OCI-M2 (cell line): ENCODE results near the gene MUC20.

Source experiments
- DNase-seq: peaks from one replicate; lab custom pipeline; 2025; ENCODE audit not compliant: unreplicated experiment; lab: John Stamatoyannopoulos, UW

The MUC20 gene

DNA sequence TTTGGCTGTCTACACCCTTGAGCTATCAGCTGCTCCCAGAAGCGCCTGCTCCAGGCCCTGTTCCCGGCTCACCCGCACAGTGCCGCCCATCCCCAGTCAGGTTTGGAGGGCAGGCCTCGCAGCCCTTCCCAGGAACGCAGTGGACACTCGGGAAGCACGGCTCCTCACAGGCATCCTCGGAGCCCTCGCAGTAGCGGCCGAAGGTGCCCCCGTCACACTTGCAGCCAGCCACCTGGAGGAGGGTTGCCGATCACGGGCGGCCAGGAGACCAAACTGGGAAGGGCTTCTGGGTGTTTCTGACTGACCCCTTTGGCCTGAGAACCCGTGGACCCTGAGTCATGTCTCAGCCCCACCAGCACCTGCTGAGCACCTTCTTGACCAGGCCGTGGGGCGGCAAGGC is 33.4 kb downstream of the MUC20 start:
- DNase-seq: no peak

DNA sequence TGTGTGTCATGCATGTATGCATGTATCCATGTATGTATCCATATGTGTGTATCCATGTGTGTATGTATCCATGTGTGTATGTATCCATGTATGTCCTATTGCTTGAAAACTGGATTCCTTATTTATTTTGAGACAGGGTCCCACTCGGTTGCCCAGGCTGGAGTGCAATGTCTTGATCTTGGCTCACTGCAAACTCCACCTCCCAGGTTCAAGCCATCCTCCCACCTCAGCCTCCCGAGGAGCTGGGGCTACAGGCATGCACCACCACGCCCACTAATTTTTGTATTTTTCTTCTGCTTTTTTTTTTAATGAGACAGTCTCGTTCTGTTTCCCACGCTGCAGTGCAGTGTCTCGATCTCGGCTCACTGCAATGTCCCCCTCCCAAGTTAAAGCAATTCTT is 34.1 kb downstream of the MUC20 start:
- DNase-seq: no peak

DNA sequence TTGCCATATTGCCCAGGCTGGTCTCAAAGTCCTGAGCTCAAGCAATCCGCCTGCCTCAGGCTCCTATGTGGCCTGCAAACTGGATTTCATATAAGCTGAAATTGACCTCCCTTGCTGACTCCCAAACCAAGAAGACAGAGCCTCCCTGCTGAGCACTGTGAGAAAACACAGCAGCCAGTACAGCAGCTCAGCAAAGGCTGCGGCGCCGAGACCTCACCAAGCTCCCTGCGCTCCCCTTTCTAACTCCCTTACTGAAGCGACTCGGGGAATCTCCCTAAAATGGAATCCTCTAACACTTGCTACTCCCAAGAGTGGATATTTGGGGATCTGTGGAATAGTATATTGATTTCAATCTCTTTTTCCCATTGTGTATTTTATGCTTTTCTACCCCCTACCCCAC is 34.6 kb downstream of the MUC20 start:
- no peak for DNase-seq

DNA sequence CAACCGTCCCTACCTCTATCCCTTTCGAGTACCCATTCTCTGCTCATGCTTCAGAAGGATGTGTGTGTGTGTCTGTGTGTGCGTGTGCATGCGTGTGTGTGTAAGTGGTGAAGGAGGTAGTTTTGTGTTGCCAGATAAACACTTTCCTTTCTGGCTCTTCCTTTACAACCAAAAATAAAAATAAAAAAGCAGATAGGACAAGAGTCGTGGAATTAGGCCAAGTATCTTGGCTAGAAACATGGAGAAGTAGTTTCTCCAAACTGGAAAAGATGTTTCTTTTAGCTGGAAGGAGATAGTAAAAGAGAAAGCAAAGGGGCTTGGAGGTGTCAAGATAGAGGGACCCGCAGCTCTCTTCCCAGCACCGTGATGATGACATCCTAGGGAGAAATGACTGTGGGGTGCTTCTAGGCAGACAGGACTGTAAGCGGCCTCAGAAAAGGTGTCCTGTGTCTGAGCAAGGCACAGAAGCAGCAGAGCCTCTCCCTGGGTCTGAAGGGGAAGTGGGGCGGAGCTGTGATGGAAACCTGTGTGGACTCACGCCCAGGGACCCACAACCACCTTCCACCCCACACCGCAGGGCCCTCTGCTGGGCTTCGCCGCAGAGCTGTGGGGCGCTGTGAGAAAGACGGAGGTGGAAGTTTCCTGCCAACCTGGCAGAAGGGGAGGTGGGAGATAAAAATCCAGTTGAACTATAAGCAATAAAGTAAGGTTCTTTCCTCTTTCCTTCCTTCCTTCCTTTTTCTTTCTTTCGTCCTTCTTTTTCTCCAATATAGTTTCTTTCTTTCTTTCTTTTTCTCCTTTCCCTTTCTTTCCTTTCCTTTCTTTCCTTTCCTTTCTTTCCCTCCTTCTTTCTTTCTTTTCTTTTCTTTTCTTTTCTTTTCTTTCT is 35.3 kb downstream of the MUC20 start:
- no peak for DNase-seq

DNA sequence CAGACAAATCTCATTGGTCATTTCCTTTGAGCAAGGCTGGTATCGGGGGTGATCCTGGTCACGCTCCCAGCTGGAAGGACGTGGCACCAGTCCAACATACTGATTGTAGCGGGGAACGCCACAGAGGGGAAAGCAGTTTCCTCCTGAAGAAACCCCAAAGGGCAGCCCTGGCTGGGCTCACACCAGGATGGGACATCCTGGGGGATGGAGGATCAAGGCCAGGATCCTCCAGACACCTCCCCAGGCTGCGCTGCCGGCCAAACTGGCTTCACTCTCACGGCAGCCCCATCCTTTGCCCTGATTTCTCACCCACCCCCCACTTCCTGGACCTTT is 36.6 kb downstream of the MUC20 start:
- DNase-seq: no peak

DNA sequence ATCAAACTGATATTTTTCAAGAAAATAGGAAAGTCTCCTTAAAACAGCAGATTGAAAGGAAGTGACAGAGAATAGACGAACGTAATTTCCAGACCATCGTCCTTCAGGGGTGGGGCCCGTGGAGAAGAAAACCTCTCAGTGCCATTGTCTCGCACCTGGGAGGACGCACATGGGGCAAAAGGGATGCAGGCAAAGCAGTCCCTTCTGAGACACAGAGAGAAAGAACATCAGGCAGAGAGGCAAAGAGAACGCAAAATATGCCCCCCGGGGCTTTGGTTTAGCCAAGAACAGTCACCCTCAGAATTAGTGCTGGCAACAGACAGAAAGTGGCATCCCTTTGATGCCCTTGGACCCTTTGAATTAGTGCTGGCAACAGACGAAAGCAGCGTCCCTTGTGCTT is 37.0 kb downstream of the MUC20 start:
- DNase-seq: no peak

DNA sequence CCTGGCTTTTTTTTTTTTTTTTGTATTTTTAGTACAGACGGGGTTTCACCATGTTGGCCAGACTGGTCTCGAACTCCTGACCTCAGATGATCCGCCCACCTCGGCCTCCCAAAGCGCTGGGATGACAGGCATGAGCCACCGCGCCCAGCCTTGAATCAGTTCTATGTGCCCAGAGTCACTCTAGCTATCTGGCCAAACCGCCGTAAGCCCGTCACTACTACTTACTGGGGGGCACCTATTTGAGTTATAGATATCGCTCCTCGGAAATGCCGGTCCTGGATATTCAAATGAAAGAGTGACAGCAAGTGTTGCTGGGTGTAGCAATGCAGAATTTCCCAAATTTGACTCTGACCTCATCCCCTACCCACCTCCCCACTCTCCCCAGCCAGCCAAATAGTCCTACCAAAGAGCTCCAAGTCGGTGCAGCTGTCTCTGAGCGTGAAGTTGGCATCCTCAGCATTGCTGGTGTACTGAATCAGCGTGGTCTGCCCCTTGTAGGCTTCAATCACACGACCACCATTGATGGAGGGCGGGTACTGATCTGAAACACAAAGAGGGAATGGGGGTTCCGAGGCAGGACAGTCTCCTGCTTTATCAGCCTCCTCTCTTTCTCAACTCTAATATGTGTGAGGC is 38.1 kb downstream of the MUC20 start:
- DNase-seq: no peak

DNA sequence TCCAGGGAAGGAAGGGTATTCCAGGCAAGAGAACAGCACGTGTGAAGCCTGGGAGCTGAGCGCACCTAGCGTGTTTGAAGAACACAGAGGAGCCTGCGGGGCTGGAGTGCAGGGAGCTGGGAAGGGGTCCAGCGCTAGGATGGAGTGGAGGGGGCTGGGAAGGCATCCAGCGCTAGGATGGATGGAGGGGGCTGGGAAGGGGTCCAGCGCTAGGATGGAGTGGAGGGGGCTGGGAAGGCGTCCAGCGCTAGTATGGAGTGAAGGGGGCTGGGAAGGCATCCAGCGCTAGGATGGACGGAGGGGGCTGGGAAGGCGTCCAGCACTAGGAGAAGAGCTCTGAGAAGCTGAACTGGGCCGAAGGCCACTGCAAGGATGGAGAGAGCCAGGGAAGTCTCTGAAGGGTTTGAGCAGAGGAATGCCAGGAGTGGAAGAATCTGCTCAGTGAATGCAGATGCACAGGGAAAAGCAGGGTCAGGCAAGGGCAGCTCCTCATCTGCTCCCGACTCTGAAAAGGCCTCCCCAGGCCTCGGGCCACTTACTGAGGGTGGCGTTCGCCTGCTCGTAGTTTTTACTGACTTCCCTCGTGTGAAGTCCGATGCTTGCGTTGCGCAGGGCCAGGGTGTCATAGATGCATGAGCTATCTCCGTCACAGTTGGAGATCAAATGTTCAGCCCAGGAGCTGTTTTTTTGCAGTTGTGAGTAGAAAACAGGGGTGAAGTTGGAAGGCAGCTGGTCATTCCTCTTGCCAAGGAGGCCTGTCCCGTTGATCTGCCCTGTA is 39.8 kb downstream of the MUC20 start:
- no peak for DNase-seq

DNA sequence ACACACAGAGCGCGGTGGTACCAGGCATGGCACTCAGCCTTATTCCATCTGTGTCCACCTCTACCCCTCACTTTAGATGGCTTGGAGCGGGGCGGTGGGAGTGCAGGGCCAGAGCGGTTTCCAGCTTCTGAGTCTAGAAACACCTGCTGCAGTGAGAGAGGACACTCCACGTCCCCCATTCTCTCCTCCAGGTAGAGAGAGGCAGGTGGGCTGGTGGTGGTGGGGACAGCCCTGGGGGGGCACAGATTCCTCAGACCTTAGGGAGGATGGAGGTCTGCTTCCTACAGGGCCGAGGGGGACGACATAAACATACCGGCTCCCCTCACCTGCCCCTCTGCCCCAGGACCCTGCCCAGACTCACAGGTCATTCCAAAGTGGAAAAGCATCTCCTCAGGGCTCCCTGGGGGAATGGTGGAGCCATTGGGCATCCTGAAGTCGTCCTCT is 40.4 kb downstream of the MUC20 start:
- no peak for DNase-seq

DNA sequence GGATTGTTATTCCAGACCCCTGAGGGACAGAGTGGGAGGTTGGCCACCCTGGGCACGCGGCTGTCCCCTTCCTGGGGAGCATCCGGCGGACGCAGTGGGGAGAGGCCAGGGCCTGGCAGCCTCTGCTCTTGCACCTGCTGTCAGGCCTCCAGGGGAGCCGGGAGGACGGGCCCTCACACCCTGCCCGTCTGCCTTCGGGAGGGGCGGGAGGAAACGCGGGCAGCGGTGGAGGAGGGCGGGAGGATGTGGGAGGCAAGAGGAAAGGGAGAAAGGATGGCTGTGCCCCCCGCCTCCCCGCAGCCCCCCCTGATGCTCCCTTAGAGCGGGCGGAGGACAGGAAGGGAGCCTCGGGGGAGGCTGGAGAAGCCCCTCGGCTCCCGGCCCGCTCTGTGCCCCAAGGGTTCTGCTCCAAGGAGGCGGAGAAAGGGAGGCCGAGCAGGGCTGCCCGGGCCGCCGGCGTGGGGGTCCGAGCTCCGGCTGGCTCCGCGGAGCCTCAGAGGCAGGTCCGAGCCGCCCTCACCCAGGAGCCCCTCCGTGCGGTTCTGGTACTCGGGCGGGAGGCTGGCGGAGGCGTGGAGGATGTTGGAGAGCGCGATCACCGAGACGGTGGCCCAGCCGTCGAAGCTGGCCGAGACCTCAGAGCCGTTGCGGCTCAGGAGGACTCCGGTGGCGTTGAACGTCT is 40.9 kb downstream of the MUC20 start:
- DNase-seq: no peak

DNA sequence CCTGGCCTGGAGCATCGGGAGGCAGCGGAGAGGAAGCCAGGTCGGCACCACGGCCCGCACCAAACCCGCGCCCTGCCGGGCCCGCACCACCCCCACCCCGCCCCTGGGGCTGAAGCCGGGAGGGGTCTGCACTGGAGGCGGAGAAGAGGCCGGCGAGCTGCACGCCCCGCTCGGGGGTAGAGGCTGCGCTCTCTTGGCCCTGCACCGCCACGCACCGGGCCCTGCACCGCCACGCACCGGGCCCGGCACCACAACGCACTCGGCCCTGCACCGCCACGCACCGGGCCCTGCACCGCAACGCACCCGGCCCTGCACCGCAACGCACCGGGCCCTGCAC is 41.4 kb downstream of the MUC20 start:
- no peak for DNase-seq

DNA sequence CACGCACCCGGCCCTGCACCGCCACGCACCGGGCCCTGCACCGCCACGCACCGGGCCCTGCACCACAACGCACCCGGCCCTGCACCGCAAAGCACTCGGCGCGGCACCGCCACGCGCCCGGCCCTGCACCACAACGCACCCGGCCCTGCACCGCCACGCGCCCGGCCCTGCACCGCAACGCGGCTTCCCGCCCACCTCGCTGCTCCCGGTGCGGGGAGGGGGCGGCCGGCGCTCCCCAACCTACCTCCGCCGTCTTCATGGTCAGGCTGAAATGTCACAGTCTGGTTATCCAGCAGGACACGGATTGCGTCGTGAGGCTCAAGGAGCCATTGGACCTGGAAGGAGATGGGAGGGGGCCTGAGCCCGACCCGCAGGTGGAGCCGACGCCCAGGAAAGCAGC is 41.8 kb downstream of the MUC20 start:
- DNase-seq: no peak

DNA sequence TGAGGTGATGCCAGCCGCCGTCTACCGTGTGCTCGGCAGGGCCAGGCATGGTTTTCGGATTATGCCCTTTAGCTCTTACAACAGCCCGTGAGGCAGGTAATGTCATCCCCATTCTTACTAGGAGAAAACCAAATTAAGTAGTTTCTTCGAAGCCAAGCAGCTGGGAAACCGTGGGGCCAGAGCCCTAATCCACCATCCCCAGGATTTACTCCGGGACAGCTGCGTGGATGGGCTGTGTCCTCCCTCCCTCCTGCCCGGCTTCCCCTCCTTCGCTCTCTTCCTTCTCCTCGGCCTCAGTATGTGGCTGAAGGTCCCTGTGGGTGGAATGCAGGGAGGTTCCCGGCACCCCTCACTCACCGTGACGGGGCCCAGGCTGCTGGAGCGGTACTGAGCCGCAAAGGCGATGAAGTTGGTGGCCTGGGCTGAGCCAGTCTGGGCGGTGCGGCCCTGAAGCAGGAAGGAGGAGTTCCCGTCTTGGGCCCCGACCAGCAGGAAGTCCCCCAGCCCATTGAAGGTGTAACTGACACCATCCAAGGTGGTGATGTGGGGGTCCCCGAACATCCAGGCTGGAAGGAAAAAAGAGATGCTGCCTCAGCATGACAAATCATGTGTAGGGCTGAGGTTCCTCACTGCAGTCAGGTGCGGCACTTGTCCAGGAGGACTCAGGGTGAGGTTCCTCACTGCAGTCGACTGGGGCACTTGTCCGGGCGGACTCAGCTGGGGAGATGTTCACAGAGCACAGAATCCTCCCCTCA is 42.5 kb downstream of the MUC20 start:
- no peak for DNase-seq

DNA sequence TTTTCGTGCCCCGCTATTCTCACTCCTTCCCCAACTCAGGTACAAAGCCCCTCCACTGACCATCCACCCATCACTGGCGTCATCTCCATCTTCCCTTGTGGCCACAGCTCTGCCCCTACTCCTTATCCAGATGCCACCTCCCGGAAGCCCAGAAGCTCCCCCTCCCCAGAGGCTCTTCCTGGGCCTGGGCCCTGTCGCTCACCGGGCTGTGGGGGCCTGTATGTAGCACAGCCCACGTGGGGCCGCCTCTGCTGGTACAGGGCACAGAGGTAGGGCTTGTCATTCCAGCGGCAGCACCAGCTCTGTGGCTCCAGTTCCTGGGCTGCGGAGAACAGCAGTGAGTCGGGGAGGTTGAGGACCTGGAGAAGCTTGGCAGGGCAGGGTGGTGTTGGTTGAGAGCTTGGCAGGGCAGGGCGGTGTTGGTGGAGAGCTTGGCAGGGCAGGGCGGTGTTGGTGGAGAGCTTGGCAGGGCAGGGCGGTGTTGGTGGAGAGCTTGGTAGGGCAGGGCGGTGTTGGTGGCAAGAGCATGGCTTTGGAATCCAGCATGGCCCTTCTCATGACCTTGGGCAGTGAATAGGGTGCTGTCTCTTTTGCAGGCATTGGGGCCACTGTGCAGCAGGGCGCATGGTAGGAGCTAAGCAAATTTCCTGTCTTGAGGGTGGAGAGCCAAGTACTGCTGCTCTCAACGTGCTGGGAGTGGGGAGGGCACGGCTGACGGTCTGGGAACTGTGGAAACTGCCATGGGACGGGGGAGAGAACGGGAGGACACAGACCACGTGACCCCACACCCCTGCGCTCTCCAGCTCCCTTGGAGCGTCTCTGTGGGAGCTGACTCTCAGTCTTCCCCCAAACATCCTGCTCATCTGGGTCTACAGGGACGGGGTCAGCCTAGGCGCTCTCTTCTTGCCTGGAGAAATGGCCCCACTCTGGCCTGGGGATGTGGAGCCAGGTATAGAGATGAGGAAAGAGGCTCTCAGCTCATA is 43.4 kb downstream of the MUC20 start:
- DNase-seq: no peak

DNA sequence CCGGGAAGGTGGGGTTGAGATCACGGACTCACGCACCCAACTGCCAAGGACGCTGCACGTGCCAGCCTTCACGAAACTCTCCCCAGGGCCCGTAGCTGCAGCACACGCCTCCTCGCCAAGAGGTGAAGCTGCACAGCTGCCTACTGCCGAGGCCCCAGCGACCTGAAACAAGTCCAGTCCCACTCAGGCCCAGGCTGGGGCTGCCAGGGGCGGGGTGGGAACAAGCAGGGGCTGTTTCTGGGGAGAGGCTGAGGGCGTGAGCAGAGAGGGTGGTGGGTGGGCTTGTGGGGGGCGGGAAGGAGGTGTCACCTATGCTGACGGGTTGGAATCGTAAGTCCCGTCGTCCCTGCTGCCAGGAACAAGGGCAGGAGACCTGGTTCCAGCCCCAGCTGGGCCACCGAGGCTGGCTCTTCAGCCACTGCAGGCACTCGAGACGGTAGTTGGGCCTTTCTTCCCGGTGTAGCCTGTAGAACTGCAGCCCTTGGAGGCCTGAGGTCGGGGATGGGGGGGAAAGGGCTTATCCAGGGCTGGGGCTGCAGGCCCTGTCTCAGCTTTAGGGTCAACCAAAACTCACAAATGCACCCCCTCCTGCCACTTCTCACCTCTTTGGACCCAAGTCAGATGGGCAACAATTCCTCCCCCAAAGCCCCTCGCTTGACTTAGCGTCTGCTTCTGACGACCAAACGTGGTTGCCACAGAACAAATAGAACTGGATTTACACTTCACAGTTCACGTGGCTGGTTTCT is 44.4 kb downstream of the MUC20 start:
- DNase-seq: no peak

DNA sequence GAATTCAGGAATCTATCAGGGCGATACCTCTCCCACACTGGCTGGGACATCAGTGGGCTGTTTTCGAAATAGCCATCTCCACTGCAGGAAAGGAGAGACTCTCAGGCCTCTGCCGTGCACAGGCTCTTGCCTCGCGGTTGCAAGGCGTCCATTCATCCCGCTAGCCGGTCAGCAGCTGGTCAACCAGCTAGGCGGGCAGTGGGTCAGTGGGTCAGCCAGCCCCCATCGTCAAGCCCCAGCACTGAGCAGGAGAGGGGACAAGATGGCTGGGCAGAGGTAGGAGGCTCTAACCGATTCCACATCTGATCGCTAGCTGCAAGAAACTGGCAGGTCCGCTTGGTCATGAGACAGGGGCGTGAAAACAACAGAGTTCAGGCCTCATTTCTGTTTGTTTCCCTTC is 45.9 kb downstream of the MUC20 start:
- DNase-seq: no peak

DNA sequence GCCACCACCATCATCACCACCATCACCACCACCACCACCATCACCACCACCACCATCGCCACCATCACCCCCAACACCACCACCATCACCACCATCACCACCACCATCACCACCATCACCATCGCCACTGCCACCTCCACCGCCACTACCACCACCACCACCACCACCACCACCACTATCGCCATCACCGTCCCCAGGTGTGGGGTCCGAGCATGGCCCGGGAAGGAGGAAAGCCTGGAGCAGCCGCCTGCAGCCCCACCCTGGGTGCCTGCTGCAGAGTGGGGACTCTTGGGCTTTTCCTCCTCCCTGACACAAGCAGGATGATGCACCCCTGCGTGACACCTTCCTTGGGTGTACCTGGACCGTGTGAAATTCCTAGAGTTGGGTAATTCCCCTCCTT is 47.0 kb downstream of the MUC20 start:
- no peak for DNase-seq

DNA sequence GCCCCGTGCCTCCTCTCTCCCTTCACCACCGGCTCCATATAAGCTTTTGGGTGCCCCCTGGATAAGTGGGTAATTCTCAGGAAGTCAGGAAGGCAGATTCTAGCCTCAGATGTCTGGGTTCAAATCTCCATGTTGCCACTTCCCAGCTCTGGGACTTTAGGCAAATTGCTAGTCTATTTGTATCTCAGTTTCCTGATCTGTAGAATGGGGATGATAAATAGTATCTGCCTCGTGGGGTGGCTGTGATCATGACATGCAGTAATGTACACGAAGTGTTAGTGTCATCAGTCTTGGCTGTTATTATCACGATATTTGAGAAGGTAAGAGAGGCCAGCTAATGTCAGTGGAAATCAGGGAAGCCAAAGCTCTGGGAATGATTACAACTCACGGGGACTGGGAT is 47.6 kb downstream of the MUC20 start:
- DNase-seq: no peak

DNA sequence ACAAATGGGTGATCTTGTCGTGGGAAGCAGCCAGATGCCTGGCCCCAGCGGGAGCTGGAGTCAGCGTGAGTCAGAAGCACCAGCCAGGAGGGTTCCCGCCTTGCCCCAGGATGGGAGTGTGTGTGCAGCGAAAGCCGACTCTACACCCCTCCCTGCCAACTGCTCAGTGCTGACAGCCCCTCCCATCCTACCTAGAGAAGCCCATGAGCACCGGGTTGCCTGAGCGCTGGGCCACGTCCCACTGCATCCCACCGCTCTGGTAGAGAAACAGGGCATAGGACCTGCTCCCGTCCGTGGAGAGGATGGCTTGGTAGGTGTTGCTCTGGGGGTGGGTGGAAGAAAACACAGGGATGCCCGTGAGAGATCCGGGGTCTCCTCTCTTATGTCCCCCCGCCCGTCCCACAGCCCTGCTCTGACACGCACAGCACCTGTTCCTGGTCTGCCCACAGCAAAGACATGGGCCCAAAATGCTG is 48.1 kb downstream of the MUC20 start:
- DNase-seq: no peak
